ENCODE measurements around the gene COPG2. TPM values are rescaled to one million over a fixed set of nuclear protein-coding genes. Genes with fewer than 3 reads are reported as not detected.

COPG2 gene
- polyA plus RNA-seq, 1 of the 3 experiments (the other 2 are of a cell fraction) = 44.3 TPM

DNA sequence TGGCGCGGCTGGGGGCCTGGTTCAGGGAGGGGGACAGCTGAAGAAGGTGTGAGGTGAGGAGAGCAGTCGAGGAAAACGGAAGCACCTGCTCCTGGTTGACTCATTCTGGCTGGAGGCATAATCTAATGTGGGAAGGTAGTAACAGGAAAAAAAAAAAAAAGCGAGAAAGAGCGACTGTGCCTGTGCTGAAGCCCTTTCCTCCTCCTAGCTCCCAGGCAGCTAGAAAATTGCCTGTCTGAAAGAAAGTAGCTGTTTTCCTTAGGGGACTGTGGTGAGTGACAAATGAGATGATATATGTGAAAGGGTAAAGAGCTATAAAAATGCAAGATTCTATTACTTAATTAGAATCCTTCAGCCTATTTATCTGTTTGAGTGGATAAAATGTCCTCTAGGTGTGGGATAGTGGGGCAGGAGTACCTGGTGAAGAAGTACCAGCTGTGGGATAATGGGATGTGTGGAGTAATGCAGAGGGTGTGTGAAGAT, 181.6 kb downstream of the COPG2 start:
- ChIA-PET CTCF (interaction anchor here (0.6 to 1.4 kb wide), 2 partner anchors 209 to 844 kb away, joined by 3 read pairs; no protein-coding TSS in a partner anchor), POLR2A (no interaction called here)
- H3K27ac ChIP-seq (ENCODE audit: low read depth in 2 of 2, low read length in 1 of 2) = no peak overlapping the region
- no peaks in the 10 kb centered on the region for H4K20me1 ChIP-seq (ENCODE audit: insufficient read depth)
- H2AFZ ChIP-seq (ENCODE audit: low read depth) = no peak overlapping the region
- H3F3A ChIP-seq (replicated peaks; ENCODE audit: insufficient read depth) = peaks cover 23% of the 10 kb centered on the region
- no peak overlapping the region for H3K4me2 ChIP-seq
- no peaks in the 10 kb centered on the region for H3K79me2 ChIP-seq (ENCODE audit: insufficient read depth)
- peaks cover 0 to 17% of the 10 kb centered on the region in 2 experiments for H3K4me1 ChIP-seq (ENCODE audit: control insufficient read depth in 1 of 2, insufficient read depth in 2 of 2, low read depth in 1 of 2, low read length in 1 of 2)
- peak; percentile 30 for DNase-seq
- no peaks in the 10 kb centered on the region for H3K9me3 ChIP-seq
- 86% methylated on average over 6 of the region's 6 CpGs for WGBS (ENCODE audit: low lambda C conversion rate)
- no peak overlapping the region for H3K4me3 ChIP-seq (ENCODE audit: low read depth in 2 of 2, low read length in 1 of 2)
- TF ChIP-seq RAD21 (IDR thresholded peaks at IDR 0.05; ENCODE audit: low read length) = no peak
- TF ChIP-seq MEF2A (IDR thresholded peaks at IDR 0.05; ENCODE audit: borderline replicate concordance, low read depth) = no peak
- TF ChIP-seq RXRA (IDR thresholded peaks at IDR 0.05; ENCODE audit: borderline replicate concordance, low read depth) = no peak
- TF ChIP-seq ELF1 (IDR thresholded peaks at IDR 0.05) = no peak
- no peak for TF ChIP-seq TAF1 (IDR thresholded peaks at IDR 0.05; ENCODE audit: borderline replicate concordance, low read depth, low read length)
- TF ChIP-seq SIN3A (IDR thresholded peaks at IDR 0.05; ENCODE audit: borderline replicate concordance, low read depth, low read length) = no peak
- TF ChIP-seq, protein P1, sequence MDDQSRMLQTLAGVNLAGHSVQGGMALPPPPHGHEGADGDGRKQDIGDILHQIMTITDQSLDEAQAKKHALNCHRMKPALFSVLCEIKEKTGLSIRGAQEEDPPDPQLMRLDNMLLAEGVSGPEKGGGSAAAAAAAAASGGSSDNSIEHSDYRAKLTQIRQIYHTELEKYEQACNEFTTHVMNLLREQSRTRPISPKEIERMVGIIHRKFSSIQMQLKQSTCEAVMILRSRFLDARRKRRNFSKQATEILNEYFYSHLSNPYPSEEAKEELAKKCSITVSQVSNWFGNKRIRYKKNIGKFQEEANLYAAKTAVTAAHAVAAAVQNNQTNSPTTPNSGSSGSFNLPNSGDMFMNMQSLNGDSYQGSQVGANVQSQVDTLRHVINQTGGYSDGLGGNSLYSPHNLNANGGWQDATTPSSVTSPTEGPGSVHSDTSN (IDR thresholded peaks at IDR 0.05) = no peak
- no peak for TF ChIP-seq YY1 (IDR thresholded peaks at IDR 0.05; ENCODE audit: low read depth)
- no peak for TF ChIP-seq MXI1 (IDR thresholded peaks at IDR 0.05; ENCODE audit: low read depth, low read length)
- TF ChIP-seq, protein P2, sequence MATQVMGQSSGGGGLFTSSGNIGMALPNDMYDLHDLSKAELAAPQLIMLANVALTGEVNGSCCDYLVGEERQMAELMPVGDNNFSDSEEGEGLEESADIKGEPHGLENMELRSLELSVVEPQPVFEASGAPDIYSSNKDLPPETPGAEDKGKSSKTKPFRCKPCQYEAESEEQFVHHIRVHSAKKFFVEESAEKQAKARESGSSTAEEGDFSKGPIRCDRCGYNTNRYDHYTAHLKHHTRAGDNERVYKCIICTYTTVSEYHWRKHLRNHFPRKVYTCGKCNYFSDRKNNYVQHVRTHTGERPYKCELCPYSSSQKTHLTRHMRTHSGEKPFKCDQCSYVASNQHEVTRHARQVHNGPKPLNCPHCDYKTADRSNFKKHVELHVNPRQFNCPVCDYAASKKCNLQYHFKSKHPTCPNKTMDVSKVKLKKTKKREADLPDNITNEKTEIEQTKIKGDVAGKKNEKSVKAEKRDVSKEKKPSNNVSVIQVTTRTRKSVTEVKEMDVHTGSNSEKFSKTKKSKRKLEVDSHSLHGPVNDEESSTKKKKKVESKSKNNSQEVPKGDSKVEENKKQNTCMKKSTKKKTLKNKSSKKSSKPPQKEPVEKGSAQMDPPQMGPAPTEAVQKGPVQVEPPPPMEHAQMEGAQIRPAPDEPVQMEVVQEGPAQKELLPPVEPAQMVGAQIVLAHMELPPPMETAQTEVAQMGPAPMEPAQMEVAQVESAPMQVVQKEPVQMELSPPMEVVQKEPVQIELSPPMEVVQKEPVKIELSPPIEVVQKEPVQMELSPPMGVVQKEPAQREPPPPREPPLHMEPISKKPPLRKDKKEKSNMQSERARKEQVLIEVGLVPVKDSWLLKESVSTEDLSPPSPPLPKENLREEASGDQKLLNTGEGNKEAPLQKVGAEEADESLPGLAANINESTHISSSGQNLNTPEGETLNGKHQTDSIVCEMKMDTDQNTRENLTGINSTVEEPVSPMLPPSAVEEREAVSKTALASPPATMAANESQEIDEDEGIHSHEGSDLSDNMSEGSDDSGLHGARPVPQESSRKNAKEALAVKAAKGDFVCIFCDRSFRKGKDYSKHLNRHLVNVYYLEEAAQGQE (IDR thresholded peaks at IDR 0.05; ENCODE audit: low read depth, low read length) = no peak
- TF ChIP-seq FOXM1 (IDR thresholded peaks at IDR 0.05; ENCODE audit: low read depth) = no peak
- no peak for TF ChIP-seq GATA2 (CRISPR knock-in tag; IDR thresholded peaks at IDR 0.05)
- H3K9ac ChIP-seq = no peak overlapping the region
- no peaks in the 10 kb centered on the region for H3K9me2 ChIP-seq
- no peaks in the 10 kb centered on the region for H3K27me3 ChIP-seq (ENCODE audit: insufficient read depth)
- no peaks in the 10 kb centered on the region for H3K36me3 ChIP-seq (replicated peaks in 1 of 2; ENCODE audit: control insufficient read depth in 1 of 2, insufficient read depth in 2 of 2, low read length in 1 of 2)

Data from SK-N-SH (cell line).